Measurements from ENCODE around the gene SLC27A5.
"Not testable (repeated sequence)": the region's sequence is repeated elsewhere in the genome, so short reads cannot be mapped to it uniquely, and the experiment has no call there.

SLC27A5 gene

DNA sequence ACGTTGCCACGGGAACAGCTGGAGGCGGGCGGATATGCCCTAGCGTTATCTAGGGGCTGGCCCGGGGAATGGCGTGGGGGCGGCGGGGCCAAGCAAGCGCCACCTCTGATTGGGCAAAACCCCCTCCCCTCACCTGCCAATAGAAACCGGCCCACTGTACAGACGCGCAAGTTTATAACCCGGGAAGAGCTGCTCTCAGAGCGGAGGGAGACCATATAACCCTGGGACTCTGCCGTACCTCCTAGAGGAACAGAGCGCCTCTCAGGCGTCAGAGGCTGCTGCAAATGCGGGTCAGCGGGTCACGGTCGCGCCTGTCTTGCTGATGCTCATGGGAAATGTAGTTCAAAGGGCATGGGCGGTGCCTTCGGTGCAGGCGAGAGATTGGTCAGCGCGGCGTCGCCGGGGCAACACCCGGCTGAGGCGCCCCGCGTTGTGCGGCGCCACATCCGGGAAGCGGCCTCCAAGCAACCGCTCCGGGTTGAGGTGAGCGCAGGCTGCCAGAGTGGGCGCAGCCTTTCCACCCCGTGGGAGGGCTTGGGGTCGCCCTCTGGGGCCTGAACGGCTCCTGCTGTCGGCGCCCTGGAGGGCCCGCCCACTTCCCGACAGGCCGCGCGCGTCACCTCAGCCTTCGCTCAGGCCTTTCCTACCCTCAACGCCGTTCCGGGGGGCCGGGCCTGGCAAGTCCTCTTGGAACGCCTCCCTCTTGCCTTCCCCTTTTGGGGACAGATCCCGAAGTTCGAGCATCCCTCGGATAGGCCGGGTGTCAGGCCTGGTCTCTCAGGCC, 35.9 kb downstream of the SLC27A5 start, which contains the start of gene ZNF446:
Gene ZNF446 (plus strand): TSS at position 639 of the 784 bp plus-strand sequence. CDS start 867 bp downstream, outside the sequence.
- TF ChIP-seq, protein P1, sequence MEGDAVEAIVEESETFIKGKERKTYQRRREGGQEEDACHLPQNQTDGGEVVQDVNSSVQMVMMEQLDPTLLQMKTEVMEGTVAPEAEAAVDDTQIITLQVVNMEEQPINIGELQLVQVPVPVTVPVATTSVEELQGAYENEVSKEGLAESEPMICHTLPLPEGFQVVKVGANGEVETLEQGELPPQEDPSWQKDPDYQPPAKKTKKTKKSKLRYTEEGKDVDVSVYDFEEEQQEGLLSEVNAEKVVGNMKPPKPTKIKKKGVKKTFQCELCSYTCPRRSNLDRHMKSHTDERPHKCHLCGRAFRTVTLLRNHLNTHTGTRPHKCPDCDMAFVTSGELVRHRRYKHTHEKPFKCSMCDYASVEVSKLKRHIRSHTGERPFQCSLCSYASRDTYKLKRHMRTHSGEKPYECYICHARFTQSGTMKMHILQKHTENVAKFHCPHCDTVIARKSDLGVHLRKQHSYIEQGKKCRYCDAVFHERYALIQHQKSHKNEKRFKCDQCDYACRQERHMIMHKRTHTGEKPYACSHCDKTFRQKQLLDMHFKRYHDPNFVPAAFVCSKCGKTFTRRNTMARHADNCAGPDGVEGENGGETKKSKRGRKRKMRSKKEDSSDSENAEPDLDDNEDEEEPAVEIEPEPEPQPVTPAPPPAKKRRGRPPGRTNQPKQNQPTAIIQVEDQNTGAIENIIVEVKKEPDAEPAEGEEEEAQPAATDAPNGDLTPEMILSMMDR (IDR thresholded peaks at IDR 0.05; ENCODE audit: control extremely low read depth, extremely low read depth, low read depth, missing control alignments), result no peak
- ChIA-PET CTCF (interaction anchor here (1.2 to 1.7 kb wide), 3 partner anchors 10 to 44 kb away, joined by 3 to 4 read pairs (median 3); partner anchors contain the start of gene ZBTB45), POLR2A (no interaction called here)
- DNase-seq (ENCODE audit: extremely low spot score), result peak; percentile 95

DNA sequence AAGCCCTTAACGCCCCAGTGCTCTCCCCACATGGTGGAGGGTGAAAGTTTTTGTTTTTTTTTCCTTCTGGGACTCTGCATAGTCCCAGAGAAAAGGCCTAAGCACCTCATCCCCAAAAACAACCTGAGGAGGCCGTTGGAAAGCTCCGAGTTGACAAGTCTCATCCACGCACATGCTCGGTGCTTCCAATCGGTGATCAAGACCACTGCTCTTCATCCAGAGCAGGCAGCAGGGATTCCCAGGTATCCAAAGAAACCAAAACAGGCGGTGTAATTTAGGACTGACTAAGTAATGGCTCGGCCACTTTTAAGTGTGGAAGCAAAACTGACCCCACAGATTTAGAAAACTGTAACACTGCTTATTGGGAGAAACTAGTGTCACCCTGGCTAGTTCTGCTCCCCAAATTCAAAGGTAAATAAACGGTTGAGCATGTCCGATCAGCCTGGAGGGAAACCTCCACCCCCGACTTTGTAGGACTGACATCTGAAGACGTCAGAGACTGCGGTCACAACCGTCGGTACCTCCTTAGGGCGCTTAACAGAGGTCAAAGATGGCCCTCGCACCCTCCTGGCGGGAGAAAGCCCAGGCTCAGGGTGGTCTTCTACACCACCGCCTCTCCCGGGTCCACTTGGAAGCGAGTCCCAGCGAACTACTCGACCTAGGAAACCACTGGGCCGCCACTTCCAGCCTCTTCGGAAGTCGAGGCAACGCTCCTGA, 36.6 kb downstream of the SLC27A5 start:
- POLR2A ChIA-PET, result no interaction called here
- no peak for DNase-seq (ENCODE audit: extremely low spot score)
- TF ChIP-seq, protein P1 (IDR thresholded peaks at IDR 0.05; ENCODE audit: control extremely low read depth, extremely low read depth, low read depth, missing control alignments), result no peak
- CTCF ChIA-PET, result interaction anchor here (1.2 to 1.7 kb wide), 3 partner anchors 9 to 45 kb away, joined by 3 to 4 read pairs (median 3); partner anchors contain the start of gene ZBTB45

GRCh38 chr19:58474291-58474996, 37.3 kb downstream of the SLC27A5 start:
- DNase-seq (ENCODE audit: extremely low spot score), result no peak
- ChIA-PET POLR2A (interaction anchor here (0.6 kb wide), 1 partner anchor 10 kb away, joined by 4 read pairs; no protein-coding TSS in a partner anchor), CTCF (interaction anchor here (1.1 to 1.7 kb wide), 4 partner anchors 8 to 45 kb away, joined by 3 read pairs; partner anchors contain the start of gene ZBTB45)
- TF ChIP-seq, protein P1 (IDR thresholded peaks at IDR 0.05; ENCODE audit: control extremely low read depth, extremely low read depth, low read depth, missing control alignments), result no peak

DNA sequence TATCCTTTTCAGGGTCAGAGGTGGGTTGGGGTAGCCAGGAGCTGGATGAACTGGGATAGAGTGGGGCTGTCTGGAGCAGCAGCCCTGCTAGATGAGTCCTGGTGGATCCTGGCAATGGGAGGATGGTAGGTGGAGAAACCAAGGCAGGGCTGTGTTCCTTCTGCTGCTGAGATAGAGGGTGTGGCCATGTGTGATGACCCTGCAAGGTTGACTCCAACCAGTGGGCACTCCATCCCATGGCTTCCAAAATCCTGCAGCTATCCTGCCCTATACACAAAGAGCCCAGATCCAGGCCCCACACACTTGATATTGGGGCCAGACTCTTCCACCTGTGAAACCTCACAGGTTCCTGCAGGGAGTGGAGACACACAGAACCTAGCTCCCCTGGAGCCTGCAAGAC, 38.0 kb downstream of the SLC27A5 start:
- TF ChIP-seq, protein P1 (IDR thresholded peaks at IDR 0.05; ENCODE audit: control extremely low read depth, extremely low read depth, low read depth, missing control alignments), result no peak
- DNase-seq (ENCODE audit: extremely low spot score), result no peak
- ChIA-PET POLR2A (interaction anchor here (0.6 kb wide), 1 partner anchor 9 kb away, joined by 4 read pairs; no protein-coding TSS in a partner anchor), CTCF (interaction anchor here (1.1 to 1.4 kb wide), 2 partner anchors 15 to 40 kb away, joined by 3 read pairs; no protein-coding TSS in a partner anchor)

- ChIA-PET POLR2A (no interaction called here), CTCF (interaction anchor here (1.7 kb wide), 1 partner anchor 10 kb away, joined by 4 read pairs; no protein-coding TSS in a partner anchor)
- TF ChIP-seq, protein P1 (IDR thresholded peaks at IDR 0.05; ENCODE audit: control extremely low read depth, extremely low read depth, low read depth, missing control alignments), result no peak
- DNase-seq (ENCODE audit: extremely low spot score), result no peak
Observed at GRCh38 chr19:58471736-58472135, 40.1 kb downstream of the SLC27A5 start.

- POLR2A ChIA-PET; DNase-seq (ENCODE audit: extremely low spot score): not testable (repeated sequence)
- CTCF ChIA-PET, result interaction anchor here (1.6 to 1.7 kb wide), 2 partner anchors 9 to 1064 kb away, joined by 3 to 4 read pairs; no protein-coding TSS in a partner anchor
Observed at GRCh38 chr19:58470837-58471543, 40.8 kb downstream of the SLC27A5 start.

All from GM10248 (cell line).